NCI-H2227 (cell line): Measurements from ENCODE around the gene CASP8.

Experiments
- DNase-seq: peaks from one replicate; lab custom pipeline; 2025; ENCODE audit not compliant: unreplicated experiment; lab: John Stamatoyannopoulos, UW

CASP8 gene

GRCh38 chr2:201329409-201329808, 69.1 kb downstream of the CASP8 start:
- no peak for DNase-seq
